IPS DF 4.7 (cell line): ENCODE measurements around the gene PIM2.
"Not testable (repeated sequence)": the region's sequence is repeated elsewhere in the genome, so short reads cannot be mapped to it uniquely, and the experiment has no call there.

ENCODE experiments used
- DNase-seq: peaks from one replicate; pipeline ENCODE4 v3.0.0-alpha.2; 2013; ENCODE audit warnings: low spot score; ENCODE audit errors: extremely low read depth

Gene PIM2

GRCh38 chrX:48876944-48877343, 41.9 kb downstream of the PIM2 start:
- not testable (repeated sequence) for DNase-seq

GRCh38 chrX:48872017-48872416, 46.8 kb downstream of the PIM2 start:
- not testable (repeated sequence) for DNase-seq

DNA sequence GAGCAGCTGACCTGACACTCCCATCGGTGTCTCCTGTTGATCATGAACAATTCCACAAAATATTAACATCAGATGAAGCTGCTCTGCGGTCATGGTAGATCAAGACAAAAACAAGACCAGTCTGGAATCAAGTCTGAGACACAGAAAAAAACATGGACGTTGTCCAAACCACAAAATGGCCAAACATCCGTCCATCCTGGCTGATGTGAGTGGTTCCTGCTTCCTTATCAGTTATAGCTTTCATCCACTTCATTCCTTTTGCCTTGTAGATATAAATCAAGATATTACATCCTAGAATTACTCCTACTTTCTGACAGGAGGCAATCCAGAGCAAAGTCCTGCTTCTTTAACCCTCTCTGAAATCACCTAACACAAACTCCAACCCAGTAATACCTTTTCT, 54.6 kb downstream of the PIM2 start:
- no peak for DNase-seq
